Measurements from ENCODE around the gene PYGL. TPM values are rescaled to one million over a fixed set of nuclear protein-coding genes. Genes with fewer than 3 reads are reported as not detected.

The PYGL gene
- total and polyA plus RNA-seq, 10 of the 15 experiments (the other 5 are each of a cell fraction or from before 2014, with no cell fraction given): 0.05 to 1.4 (median 0.79) TPM

DNA sequence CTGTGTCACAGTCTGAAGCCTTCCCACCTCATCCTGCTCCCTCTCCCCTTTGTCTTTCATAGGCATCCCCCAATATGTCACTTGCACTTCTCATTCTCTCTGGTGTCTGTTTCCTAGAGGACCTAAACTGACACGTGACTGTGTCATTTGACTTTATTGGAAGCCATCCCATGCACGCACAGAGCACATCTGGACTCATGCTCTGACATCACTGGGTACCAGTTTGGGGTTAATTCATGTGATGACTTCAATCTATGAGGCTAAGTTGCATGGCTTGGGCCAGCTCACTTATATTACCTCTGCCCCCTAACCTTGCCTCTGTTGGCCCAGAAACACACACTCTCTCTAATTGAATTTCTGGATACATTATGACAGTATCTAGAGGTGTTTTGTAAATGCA, 21.5 kb downstream of the PYGL start (continued):
- TF ChIP-seq ZNF207 (IDR thresholded peaks at IDR 0.05; ENCODE audit: borderline replicate concordance) (no peak), EP300 (IDR thresholded peaks at IDR 0.05; ENCODE audit: borderline replicate concordance in 1 of 2, control insufficient read depth in 1 of 2, low read depth in 2 of 2, low read length in 2 of 2) (no peak), MYC (IDR thresholded peaks at IDR 0.05; ENCODE audit: insufficient read depth, insufficient read length, insufficient replicate concordance, low read length, severe bottlenecking) (no peak), KDM1A (IDR thresholded peaks at IDR 0.05; ENCODE audit: borderline replicate concordance) (no peak), JUNB (IDR thresholded peaks at IDR 0.05) (no peak), CEBPB (IDR thresholded peaks at IDR 0.05; ENCODE audit: borderline replicate concordance in 1 of 2, low read depth in 2 of 2, low read length in 2 of 2) (no peak)
- TF ChIP-seq, protein P1, sequence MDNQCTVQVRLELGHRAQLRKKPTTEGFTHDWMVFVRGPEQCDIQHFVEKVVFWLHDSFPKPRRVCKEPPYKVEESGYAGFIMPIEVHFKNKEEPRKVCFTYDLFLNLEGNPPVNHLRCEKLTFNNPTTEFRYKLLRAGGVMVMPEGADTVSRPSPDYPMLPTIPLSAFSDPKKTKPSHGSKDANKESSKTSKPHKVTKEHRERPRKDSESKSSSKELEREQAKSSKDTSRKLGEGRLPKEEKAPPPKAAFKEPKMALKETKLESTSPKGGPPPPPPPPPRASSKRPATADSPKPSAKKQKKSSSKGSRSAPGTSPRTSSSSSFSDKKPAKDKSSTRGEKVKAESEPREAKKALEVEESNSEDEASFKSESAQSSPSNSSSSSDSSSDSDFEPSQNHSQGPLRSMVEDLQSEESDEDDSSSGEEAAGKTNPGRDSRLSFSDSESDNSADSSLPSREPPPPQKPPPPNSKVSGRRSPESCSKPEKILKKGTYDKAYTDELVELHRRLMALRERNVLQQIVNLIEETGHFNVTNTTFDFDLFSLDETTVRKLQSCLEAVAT (IDR thresholded peaks at IDR 0.05): no peak
- TF ChIP-seq, protein P2, sequence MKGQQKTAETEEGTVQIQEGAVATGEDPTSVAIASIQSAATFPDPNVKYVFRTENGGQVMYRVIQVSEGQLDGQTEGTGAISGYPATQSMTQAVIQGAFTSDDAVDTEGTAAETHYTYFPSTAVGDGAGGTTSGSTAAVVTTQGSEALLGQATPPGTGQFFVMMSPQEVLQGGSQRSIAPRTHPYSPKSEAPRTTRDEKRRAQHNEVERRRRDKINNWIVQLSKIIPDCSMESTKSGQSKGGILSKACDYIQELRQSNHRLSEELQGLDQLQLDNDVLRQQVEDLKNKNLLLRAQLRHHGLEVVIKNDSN (IDR thresholded peaks at IDR 0.05; ENCODE audit: borderline replicate concordance, extremely low read length, insufficient read depth, low read depth, low read length): no peak
- TF ChIP-seq, protein P3, sequence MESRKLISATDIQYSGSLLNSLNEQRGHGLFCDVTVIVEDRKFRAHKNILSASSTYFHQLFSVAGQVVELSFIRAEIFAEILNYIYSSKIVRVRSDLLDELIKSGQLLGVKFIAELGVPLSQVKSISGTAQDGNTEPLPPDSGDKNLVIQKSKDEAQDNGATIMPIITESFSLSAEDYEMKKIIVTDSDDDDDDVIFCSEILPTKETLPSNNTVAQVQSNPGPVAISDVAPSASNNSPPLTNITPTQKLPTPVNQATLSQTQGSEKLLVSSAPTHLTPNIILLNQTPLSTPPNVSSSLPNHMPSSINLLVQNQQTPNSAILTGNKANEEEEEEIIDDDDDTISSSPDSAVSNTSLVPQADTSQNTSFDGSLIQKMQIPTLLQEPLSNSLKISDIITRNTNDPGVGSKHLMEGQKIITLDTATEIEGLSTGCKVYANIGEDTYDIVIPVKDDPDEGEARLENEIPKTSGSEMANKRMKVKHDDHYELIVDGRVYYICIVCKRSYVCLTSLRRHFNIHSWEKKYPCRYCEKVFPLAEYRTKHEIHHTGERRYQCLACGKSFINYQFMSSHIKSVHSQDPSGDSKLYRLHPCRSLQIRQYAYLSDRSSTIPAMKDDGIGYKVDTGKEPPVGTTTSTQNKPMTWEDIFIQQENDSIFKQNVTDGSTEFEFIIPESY (IDR thresholded peaks at IDR 0.05): no peak
